Neural cell (in vitro differentiated cells): ENCODE results near the gene PLA2G4C.

Experiments used
- CTCF ChIP-seq: fragments of 450-650 bp; IDR thresholded peaks from 2 replicates; pipeline ENCODE4 v1.5.1; 2014; ENCODE audit warnings: antibody characterized with exemption, mild to moderate bottlenecking, moderate library complexity; ENCODE audit not compliant: poor library complexity, severe bottlenecking
- EZH2 ChIP-seq: fragments of 200-600, 300-800 bp; shearing (Covaris generic), sonication (generic); IDR thresholded peaks from 2 replicates; pipeline ENCODE4 v1.6.1; 2014; ENCODE audit warnings: antibody characterized with exemption, low read length, borderline replicate concordance, mild to moderate bottlenecking; ENCODE audit not compliant: insufficient read depth, poor library complexity, severe bottlenecking
- RAD21 ChIP-seq: fragments of 450-650 bp; conservative IDR thresholded peaks from 2 replicates; pipeline ENCODE4 v1.6.1; 2014; ENCODE audit warnings: antibody characterized with exemption, mild to moderate bottlenecking, moderate library complexity
- SMC3 ChIP-seq: fragments of 450-650 bp; conservative IDR thresholded peaks from 2 replicates; pipeline ENCODE4 v1.6.1; 2014; ENCODE audit warnings: antibody characterized with exemption, mild to moderate bottlenecking, moderate library complexity; ENCODE audit not compliant: poor library complexity

GRCh38 chr19:48094855-48095203, 15.8 kb downstream of the PLA2G4C start:
- TF ChIP-seq CTCF = no peak
- TF ChIP-seq SMC3 = no peak
- TF ChIP-seq EZH2 = no peak
- TF ChIP-seq RAD21 = no peak
